ENCODE data around the gene SAP25. TPM values are rescaled to one million over a fixed set of nuclear protein-coding genes. Genes with fewer than 3 reads are reported as not detected.

The SAP25 gene
- total RNA-seq, 1 donor from 2014 or later: not detected

- Histone ChIP-seq H2AFZ (replicated peaks) (no peak overlapping the region), H3K27ac (no peak overlapping the region), H3K27me3 (peaks cover 1% of the 10 kb centered on the region), H3K4me3 (no peak overlapping the region), H4K20me1 (ENCODE audit: low read depth) (no peaks in the 10 kb centered on the region), H3K4me2 (no peak overlapping the region), H3K4me1 (no peaks in the 10 kb centered on the region), H3K36me3 (no peaks in the 10 kb centered on the region), H3K9ac (no peak overlapping the region), H3K9me3 (ENCODE audit: low read depth) (no peaks in the 10 kb centered on the region), H3F3A (ENCODE audit: low read depth) (no peaks in the 10 kb centered on the region), H3K79me2 (ENCODE audit: low read depth) (no peaks in the 10 kb centered on the region)
- Mint-ChIP-seq H3K27me3 (ENCODE audit: insufficient read depth, low read depth) (peaks cover 9% of the 10 kb centered on the region), H3K9me3 (no peaks in the 10 kb centered on the region), H3K36me3 (peaks cover 1% of the 10 kb centered on the region), H3K4me1 (no peaks in the 10 kb centered on the region), H3K27ac (peak overlapping the region; percentile 79), H3K4me3 (peak overlapping the region; percentile 5)
- TF ChIP-seq EZH2 (IDR thresholded peaks at IDR 0.05) (no peak), CTCF (IDR thresholded peaks at IDR 0.05) (no peak), EZH2phosphoT487 (IDR thresholded peaks at IDR 0.05) (no peak)
- DNase-seq (ENCODE audit: low spot score): no peak
Observed at GRCh38 chr7:100620239-100620638, 46.5 kb upstream of the SAP25 start.

DNA sequence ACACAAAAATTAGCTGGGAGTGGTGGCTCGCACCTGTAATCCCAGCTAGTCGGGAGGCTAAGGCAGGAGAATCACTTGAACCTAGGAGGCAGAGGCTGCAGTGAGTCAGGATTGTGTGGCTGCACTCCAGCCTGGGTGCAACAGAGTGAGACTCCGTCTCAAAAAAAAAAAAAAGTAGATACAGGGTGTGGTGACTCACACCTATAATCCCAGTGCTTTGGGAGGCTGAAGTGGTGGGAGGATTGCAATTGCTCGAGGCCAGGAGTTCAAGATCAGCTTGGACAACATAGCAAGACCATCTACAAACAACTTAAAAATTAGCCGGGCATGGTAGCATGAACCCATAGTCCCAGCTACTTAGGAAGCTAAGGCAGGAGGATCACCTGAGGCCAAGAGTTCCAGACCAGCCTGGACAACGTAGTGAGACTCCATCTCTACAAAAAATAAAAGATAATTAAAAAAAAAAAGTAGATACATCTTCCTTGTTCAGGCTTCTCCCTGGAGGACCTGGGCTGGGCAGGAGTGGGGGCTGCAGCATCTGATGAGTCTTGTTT, 40.7 kb upstream of the SAP25 start:
- H4K20me1 ChIP-seq (ENCODE audit: low read depth): no peaks in the 10 kb centered on the region
- H3K27me3 ChIP-seq: no peaks in the 10 kb centered on the region
- no peaks in the 10 kb centered on the region for H3K79me2 ChIP-seq (ENCODE audit: low read depth)
- H3K4me3 Mint-ChIP-seq: peak overlapping the region; percentile 99
- H3K27ac Mint-ChIP-seq: no peak overlapping the region
- peaks cover 14% of the 10 kb centered on the region for H3K4me1 Mint-ChIP-seq
- H3K4me3 ChIP-seq: no peak overlapping the region
- H3K36me3 ChIP-seq: no peaks in the 10 kb centered on the region
- H2AFZ ChIP-seq (replicated peaks): no peak overlapping the region
- no peak for DNase-seq (ENCODE audit: low spot score)
- peaks cover 8% of the 10 kb centered on the region for H3K27me3 Mint-ChIP-seq (ENCODE audit: insufficient read depth, low read depth)
- H3K36me3 Mint-ChIP-seq: peaks cover 5% of the 10 kb centered on the region
- no peak for TF ChIP-seq EZH2 (IDR thresholded peaks at IDR 0.05)
- no peak for TF ChIP-seq CTCF (IDR thresholded peaks at IDR 0.05)
- TF ChIP-seq EZH2phosphoT487 (IDR thresholded peaks at IDR 0.05): no peak
- H3K27ac ChIP-seq: no peak overlapping the region
- no peak overlapping the region for H3K9ac ChIP-seq
- H3K9me3 Mint-ChIP-seq: no peaks in the 10 kb centered on the region
- no peaks in the 10 kb centered on the region for H3K9me3 ChIP-seq (ENCODE audit: low read depth)
- peaks cover 15% of the 10 kb centered on the region for H3F3A ChIP-seq (ENCODE audit: low read depth)
- no peaks in the 10 kb centered on the region for H3K4me1 ChIP-seq
- no peak overlapping the region for H3K4me2 ChIP-seq

DNA sequence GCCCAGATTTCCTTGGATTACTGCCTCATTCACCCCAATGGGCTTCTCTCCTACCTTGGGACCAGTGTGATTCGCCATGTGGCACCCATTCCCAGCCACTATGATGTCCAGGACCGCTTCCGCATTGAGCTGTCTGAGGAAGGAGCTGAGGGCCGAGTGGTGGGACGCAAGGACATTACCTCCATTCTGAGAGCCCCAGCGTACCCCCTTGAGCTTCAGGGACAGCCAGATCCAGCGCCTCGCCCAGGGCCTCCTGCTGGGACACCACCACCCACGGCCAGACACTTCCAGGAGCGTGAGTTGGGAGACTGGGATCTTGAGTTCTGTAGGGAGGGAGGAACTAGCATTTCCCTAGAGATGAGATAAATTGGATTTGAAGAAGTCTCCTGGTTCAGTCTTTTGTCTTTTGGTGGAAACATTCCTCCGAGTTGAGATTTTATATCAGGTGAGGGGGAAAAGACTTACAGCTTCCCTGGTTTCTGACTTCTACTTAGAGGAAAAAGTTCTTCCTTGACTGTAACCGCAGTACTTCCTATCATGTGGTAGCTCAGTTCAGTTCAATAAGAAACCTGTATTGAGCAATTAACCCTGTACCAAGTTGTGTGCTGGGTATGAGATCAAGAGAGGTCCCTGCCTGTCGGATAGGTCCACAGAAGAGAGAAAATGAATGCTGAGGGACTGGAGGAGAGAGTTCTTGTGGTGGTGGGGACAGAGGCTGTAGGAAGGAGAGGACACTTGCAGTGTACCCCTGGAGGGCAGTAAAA, 39.9 kb upstream of the SAP25 start:
- Histone ChIP-seq H3K27me3 (no peaks in the 10 kb centered on the region), H4K20me1 (ENCODE audit: low read depth) (no peaks in the 10 kb centered on the region), H3K4me2 (peak overlapping the region; percentile 86), H2AFZ (replicated peaks) (no peak overlapping the region), H3K9me3 (ENCODE audit: low read depth) (no peaks in the 10 kb centered on the region), H3K27ac (no peak overlapping the region), H3F3A (ENCODE audit: low read depth) (peaks cover 15% of the 10 kb centered on the region), H3K9ac (no peak overlapping the region), H3K4me1 (no peaks in the 10 kb centered on the region), H3K79me2 (ENCODE audit: low read depth) (no peaks in the 10 kb centered on the region), H3K4me3 (peak overlapping the region; percentile 75), H3K36me3 (no peaks in the 10 kb centered on the region)
- TF ChIP-seq CTCF (IDR thresholded peaks at IDR 0.05) (no peak), EZH2phosphoT487 (IDR thresholded peaks at IDR 0.05) (no peak), EZH2 (IDR thresholded peaks at IDR 0.05) (no peak)
- no peak for DNase-seq (ENCODE audit: low spot score)
- Mint-ChIP-seq H3K4me1 (peaks cover 14% of the 10 kb centered on the region), H3K36me3 (peaks cover 5% of the 10 kb centered on the region), H3K27ac (no peak overlapping the region), H3K27me3 (ENCODE audit: insufficient read depth, low read depth) (peaks cover 8% of the 10 kb centered on the region), H3K4me3 (peak overlapping the region; percentile 99), H3K9me3 (no peaks in the 10 kb centered on the region)

Data from neural progenitor cell (in vitro differentiated cells).